DND-41 (cell line): Measurements from ENCODE around the gene ZFYVE28.

Experiments
- EZH2 ChIP-seq: IDR thresholded peaks from 3 replicates; pipeline ENCODE4 v1.6.1; 2012; ENCODE audit warnings: borderline replicate concordance, low read depth, mild to moderate bottlenecking, moderate library complexity, low read length, inconsistent platforms; ENCODE audit not compliant: severe bottlenecking
- TF ChIP-seq, protein P1 (sequence below): IDR thresholded peaks from 2 replicates; pipeline ENCODE4 v1.5.1; 2012; ENCODE audit warnings: borderline replicate concordance, low read length, moderate library complexity, mild to moderate bottlenecking; ENCODE audit not compliant: poor library complexity, severe bottlenecking; ENCODE audit errors: extremely low read depth

GRCh38 chr4:2357821-2358745 lies 60.4 kb downstream of the ZFYVE28 start:
- TF ChIP-seq, protein P1, sequence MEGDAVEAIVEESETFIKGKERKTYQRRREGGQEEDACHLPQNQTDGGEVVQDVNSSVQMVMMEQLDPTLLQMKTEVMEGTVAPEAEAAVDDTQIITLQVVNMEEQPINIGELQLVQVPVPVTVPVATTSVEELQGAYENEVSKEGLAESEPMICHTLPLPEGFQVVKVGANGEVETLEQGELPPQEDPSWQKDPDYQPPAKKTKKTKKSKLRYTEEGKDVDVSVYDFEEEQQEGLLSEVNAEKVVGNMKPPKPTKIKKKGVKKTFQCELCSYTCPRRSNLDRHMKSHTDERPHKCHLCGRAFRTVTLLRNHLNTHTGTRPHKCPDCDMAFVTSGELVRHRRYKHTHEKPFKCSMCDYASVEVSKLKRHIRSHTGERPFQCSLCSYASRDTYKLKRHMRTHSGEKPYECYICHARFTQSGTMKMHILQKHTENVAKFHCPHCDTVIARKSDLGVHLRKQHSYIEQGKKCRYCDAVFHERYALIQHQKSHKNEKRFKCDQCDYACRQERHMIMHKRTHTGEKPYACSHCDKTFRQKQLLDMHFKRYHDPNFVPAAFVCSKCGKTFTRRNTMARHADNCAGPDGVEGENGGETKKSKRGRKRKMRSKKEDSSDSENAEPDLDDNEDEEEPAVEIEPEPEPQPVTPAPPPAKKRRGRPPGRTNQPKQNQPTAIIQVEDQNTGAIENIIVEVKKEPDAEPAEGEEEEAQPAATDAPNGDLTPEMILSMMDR = no peak
- no peak for TF ChIP-seq EZH2
